H1 (cell line): Measurements from ENCODE around the gene ACAT2. TPM values are rescaled to one million over a fixed set of nuclear protein-coding genes. Genes with fewer than 3 reads are reported as not detected.

Experiments used
- CTCF ChIA-PET: fragments of 300-600 bp; sonication (Branson Sonifier 250); formaldehyde crosslinking; loops from one replicate; lab custom pipeline; 2021; ENCODE audit not compliant: partially characterized antibody; lab: Charles Lee
- POLR2A ChIA-PET: fragments of 300-600 bp; sonication (Branson Sonifier 250); formaldehyde crosslinking; loops from one replicate; lab custom pipeline; 2021; ENCODE audit warnings: inconsistent platforms; ENCODE audit not compliant: partially characterized antibody; lab: Charles Lee
- DNase-seq, 2 experiments: peaks; one replicate each; pipeline versions ENCODE4 v3.0.0 to v3.0.0-alpha.2; 2010 to 2022; ENCODE audit warnings: low spot score in 2 of 2, low read depth in 1 of 2, mixed read lengths in 1 of 2
- FAIRE-seq: peaks from 2 replicates; lab custom pipeline; 2011; peaks lifted over from hg19 to GRCh38; lab: Jason Lieb, UNC
- H2AFZ ChIP-seq: 2 replicates; pipeline ENCODE4 v1.8.1; 2012; ENCODE audit warnings: low read length, inconsistent platforms
- H2AK5ac ChIP-seq: 2 replicates; pipeline ENCODE4 v1.6.1; 2013; ENCODE audit warnings: low read depth, low read length
- H2BK120ac ChIP-seq: replicated peaks from 2 replicates; pipeline ENCODE3; 2013; ENCODE audit warnings: low read depth, low read length, inconsistent platforms
- H2BK12ac ChIP-seq: 2 replicates; pipeline ENCODE4 v1.6.1; 2013; ENCODE audit warnings: low read depth, low read length
- H2BK15ac ChIP-seq: 2 replicates; pipeline ENCODE4 v1.6.1; 2013; ENCODE audit warnings: low read length
- H2BK20ac ChIP-seq: 2 replicates; pipeline ENCODE4 v1.6.1; 2013; ENCODE audit warnings: low read length
- H2BK5ac ChIP-seq: 2 replicates; pipeline ENCODE4 v1.6.1; 2013; ENCODE audit warnings: low read depth, low read length
- H3K14ac ChIP-seq: 2 replicates; pipeline ENCODE4 v1.6.1; 2013; ENCODE audit warnings: inconsistent platforms; ENCODE audit not compliant: insufficient read length
- H3K18ac ChIP-seq: 2 replicates; pipeline ENCODE4 v1.6.1; 2013; ENCODE audit warnings: low read length; ENCODE audit errors: extremely low read depth
- H3K23ac ChIP-seq: 2 replicates; pipeline ENCODE4 v1.6.1; 2013; ENCODE audit warnings: inconsistent platforms; ENCODE audit not compliant: insufficient read length
- H3K23me2 ChIP-seq: 2 replicates; pipeline ENCODE4 v1.6.1; 2013; ENCODE audit warnings: low read depth, low read length
- H3K27ac ChIP-seq: 2 replicates; pipeline ENCODE4 v1.6.1; 2011; ENCODE audit warnings: low read depth, low read length, inconsistent platforms
- H3K27me3 ChIP-seq, 4 experiments: replicated peaks in 1 of 4; 1 replicate in 1 of 4; 2 replicates in 3 of 4; pipeline versions ENCODE4 v1.6.1 to v1.8.1; 2011 to 2013; ENCODE audit warnings: low read length in 3 of 4, mild to moderate bottlenecking in 3 of 4, inconsistent platforms in 2 of 4, mixed read lengths in 2 of 4, moderate library complexity in 1 of 4; ENCODE audit not compliant: control insufficient read depth in 3 of 4, insufficient read depth in 3 of 4; ENCODE audit errors: extremely low read depth in 1 of 4
- H3K36me3 ChIP-seq, 4 experiments: 2 replicates each; pipeline versions ENCODE4 v1.6.1 to v1.8.1; 2011 to 2013; ENCODE audit warnings: mild to moderate bottlenecking in 4 of 4, low read length in 3 of 4, moderate library complexity in 2 of 4, control low read depth in 1 of 4, inconsistent platforms in 1 of 4; ENCODE audit not compliant: insufficient read depth in 4 of 4, control insufficient read depth in 2 of 4
- H3K4ac ChIP-seq: replicated peaks from 2 replicates; pipeline ENCODE3; 2013; ENCODE audit warnings: low read length, low read depth, mixed read lengths, inconsistent platforms; ENCODE audit not compliant: insufficient read length
- H3K4me1 ChIP-seq, 4 experiments: replicated peaks in 1 of 4; 1 replicate in 1 of 4; 2 replicates in 3 of 4; pipeline versions ENCODE4 v1.6.1 to v1.8.1; 2011 to 2013; ENCODE audit warnings: low read length in 3 of 4, inconsistent platforms in 2 of 4, mixed read lengths in 1 of 4; ENCODE audit not compliant: insufficient read depth in 4 of 4, control insufficient read depth in 3 of 4
- H3K4me2 ChIP-seq, 2 experiments: 2 replicates each; pipeline versions ENCODE4 v1.6.1 to v1.8.1; 2011 to 2013; ENCODE audit warnings: low read depth in 2 of 2, low read length in 2 of 2, control low read depth in 1 of 2, inconsistent platforms in 1 of 2, mild to moderate bottlenecking in 1 of 2; ENCODE audit not compliant: insufficient read depth in 1 of 2
- H3K4me3 ChIP-seq, 4 experiments: fragments of 200-600, 300-600 bp in 1 of 4; sonication (generic), shearing (Covaris generic), sonication (Bioruptor Twin) in 1 of 4; 2 replicates each; pipeline versions ENCODE4 v1.5.1 to v1.8.1; 2011 to 2016; ENCODE audit warnings: low read length in 4 of 4, low read depth in 3 of 4, control low read depth in 2 of 4, inconsistent platforms in 2 of 4, mild to moderate bottlenecking in 2 of 4, mixed read lengths in 1 of 4, moderate library complexity in 1 of 4; ENCODE audit not compliant: insufficient read depth in 2 of 4; ENCODE audit errors: extremely low read depth in 1 of 4
- H3K56ac ChIP-seq: replicated peaks from 2 replicates; pipeline ENCODE3; 2013; ENCODE audit warnings: low read depth, mild to moderate bottlenecking, mixed read lengths, low read length, inconsistent platforms; ENCODE audit not compliant: insufficient read length
- H3K79me1 ChIP-seq: 2 replicates; pipeline ENCODE4 v1.6.1; 2013; ENCODE audit warnings: low read depth, low read length, control low read depth
- H3K79me2 ChIP-seq, 2 experiments: 2 replicates each; pipeline versions ENCODE4 v1.6.1 to v1.8.1; 2012 to 2013; ENCODE audit warnings: low read length in 2 of 2, mild to moderate bottlenecking in 2 of 2, inconsistent platforms in 1 of 2; ENCODE audit not compliant: insufficient read depth in 2 of 2, control insufficient read depth in 1 of 2
- H3K9ac ChIP-seq, 4 experiments: replicated peaks in 1 of 4; 1 replicate in 1 of 4; 2 replicates in 3 of 4; pipeline versions ENCODE4 v1.6.1 to v1.8.1; 2011 to 2013; ENCODE audit warnings: low read depth in 3 of 4, low read length in 3 of 4, control low read depth in 2 of 4, mild to moderate bottlenecking in 2 of 4, moderate library complexity in 2 of 4, inconsistent platforms in 1 of 4; ENCODE audit errors: extremely low read depth in 1 of 4
- H3K9me3 ChIP-seq, 2 experiments: 2 replicates each; pipeline versions ENCODE4 v1.6.1 to v1.8.1; 2012 to 2013; ENCODE audit warnings: mild to moderate bottlenecking in 2 of 2, moderate library complexity in 2 of 2, control low read depth in 1 of 2, inconsistent platforms in 1 of 2, low read depth in 1 of 2, low read length in 1 of 2, mixed read lengths in 1 of 2; ENCODE audit not compliant: insufficient read depth in 2 of 2
- H4K20me1 ChIP-seq, 2 experiments: replicated peaks in 1 of 2; 2 replicates each; pipeline versions ENCODE3 to v1.8.1; 2011 to 2013; ENCODE audit warnings: inconsistent platforms in 2 of 2, low read length in 2 of 2, mild to moderate bottlenecking in 1 of 2; ENCODE audit not compliant: insufficient read depth in 2 of 2, control insufficient read depth in 1 of 2
- H4K5ac ChIP-seq: 2 replicates; pipeline ENCODE4 v1.6.1; 2013; ENCODE audit warnings: low read length, low read depth, mixed read lengths, inconsistent platforms; ENCODE audit not compliant: insufficient read length
- H4K8ac ChIP-seq: 2 replicates; pipeline ENCODE4 v1.8.0; 2013; ENCODE audit warnings: mild to moderate bottlenecking, moderate library complexity, low read length, inconsistent platforms; ENCODE audit not compliant: insufficient read depth; ENCODE audit errors: extremely low read depth
- H4K91ac ChIP-seq: replicated peaks from 2 replicates; pipeline ENCODE3; 2013; ENCODE audit warnings: low read length, mixed read lengths, inconsistent platforms; ENCODE audit not compliant: insufficient read length
- CREB1 ChIP-seq: IDR thresholded peaks from 2 replicates; pipeline ENCODE4 v1.6.1; 2012; ENCODE audit warnings: inconsistent platforms
- CTBP2 ChIP-seq: IDR thresholded peaks from 2 replicates; pipeline ENCODE4 v1.7.0; 2011; ENCODE audit warnings: borderline replicate concordance, mild to moderate bottlenecking, moderate library complexity, mixed read lengths, low read length; ENCODE audit not compliant: insufficient read depth, insufficient read length
- MAX ChIP-seq: IDR thresholded peaks from 2 replicates; pipeline ENCODE4 v1.6.1; 2012; ENCODE audit warnings: inconsistent platforms
- NANOG ChIP-seq: IDR thresholded peaks from 2 replicates; pipeline ENCODE4 v1.6.1; 2011; ENCODE audit warnings: low read length, low read depth, mild to moderate bottlenecking, inconsistent platforms; ENCODE audit not compliant: insufficient read depth, poor library complexity, severe bottlenecking
- RBBP5 ChIP-seq: IDR thresholded peaks from 2 replicates; pipeline ENCODE4 v1.7.1; 2012; ENCODE audit warnings: low read depth, mild to moderate bottlenecking, inconsistent platforms, low read length, moderate library complexity, borderline replicate concordance
- SAP30 ChIP-seq: fragments of 300-600 bp; sonication (generic); IDR thresholded peaks from 2 replicates; pipeline ENCODE4 v1.7.1; 2012; ENCODE audit warnings: low read length, moderate library complexity, mild to moderate bottlenecking, inconsistent platforms; ENCODE audit not compliant: insufficient read depth, insufficient replicate concordance
- SP1 ChIP-seq: IDR thresholded peaks from 2 replicates; pipeline ENCODE4 v1.6.1; 2011; ENCODE audit warnings: low read depth, low read length
- TAF1 ChIP-seq: IDR thresholded peaks from 2 replicates; pipeline ENCODE4 v1.6.1; 2011; ENCODE audit warnings: mild to moderate bottlenecking, low read depth, low read length
- WGBS, 2 experiments: shearing (Covaris generic) in 1 of 2; methylation state at CpG; one replicate each; pipeline versions ENCODE4 v1.1.6 to v1.1.7; 2013 to 2015; ENCODE audit warnings: low lambda C conversion rate in 2 of 2, mixed read lengths in 2 of 2, inconsistent platforms in 1 of 2, low coverage in 1 of 2, missing lambda C conversion rate in 1 of 2; ENCODE audit not compliant: insufficient replicate concordance in 2 of 2, insufficient coverage in 1 of 2, insufficient read length in 1 of 2; ENCODE audit errors: extremely low coverage in 1 of 2, missing lambda C conversion rate in 1 of 2; 5-methylcytosine and 5-hydroxymethylcytosine counted together
- polyA plus RNA-seq, 7 experiments: library from polyadenylated mRNA; depleted of rRNA in 3 of 7; stranded (reverse) in 5 of 7; unstranded in 2 of 7; fragments of >200 nt in 5 of 7; fragments of 200-250 nt in 2 of 7; gene quantifications; 1 replicate in 5 of 7; 2 replicates in 1 of 7; 4 replicates in 1 of 7; pipeline versions ENCODE4 v1.2.1 to v1.2.3, GENCODE V29; 2011 to 2013; ENCODE audit warnings: missing spikeins in 2 of 7, mixed read lengths in 2 of 7
- total RNA-seq: library from RNA; stranded (reverse); fragmentation: NEBNext Ultra II Directional; extraction: Animal tissue kit (Norgen Biotek cat#: 25700); gene quantifications from 2 replicates; pipeline ENCODE4 v1.2.1, GENCODE V29; 2021

The ACAT2 gene
- total and polyA plus RNA-seq, 2 of the 8 experiments (the other 6 are each of a cell fraction or from before 2014, with no cell fraction given), result 61.6 to 166 TPM

GRCh38 chr6:159819932-159820640 lies 58.2 kb downstream of the ACAT2 start:
- DNase-seq, result no peak
- no peak overlapping the region; a peak in 1 of 4 replicates for H3K4me2 ChIP-seq
- no peak overlapping the region for H2BK120ac ChIP-seq
- no peak overlapping the region for H2AFZ ChIP-seq
- H3K79me1 ChIP-seq, result no peaks in the 10 kb centered on the region
- H3K9ac ChIP-seq, result no peak overlapping the region
- H3K27me3 ChIP-seq, result no peaks in the 10 kb centered on the region
- WGBS, 2 experiments, result 77% methylated on average over 28 of the region's 28 CpGs; no CpG with 5 or more reads in 1 of the 2 experiments
- TF ChIP-seq SP1, result no peak
- 0 out of 2 replicates have a peak, but pooled peaks have one; percentile 27 for TF ChIP-seq MAX
- TF ChIP-seq SAP30, result peak; percentile 31
- no peak for TF ChIP-seq RBBP5
- TF ChIP-seq CTBP2, result no peak
- no peak for TF ChIP-seq NANOG
- no peak for TF ChIP-seq TAF1
- no peak for TF ChIP-seq CREB1
- no peak overlapping the region; the same call in 1 of the 2 replicates for H2BK20ac ChIP-seq
- H3K14ac ChIP-seq, result no peak overlapping the region
- no peaks in the 10 kb centered on the region for H3K36me3 ChIP-seq
- no peak overlapping the region for H3K18ac ChIP-seq
- no peak overlapping the region for H4K91ac ChIP-seq
- no peak overlapping the region for H3K56ac ChIP-seq
- no peak overlapping the region for H2AK5ac ChIP-seq
- no peak for FAIRE-seq
- H3K23me2 ChIP-seq, result no peaks in the 10 kb centered on the region
- no peak overlapping the region for H2BK15ac ChIP-seq
- no peak overlapping the region for H4K5ac ChIP-seq
- no peak overlapping the region for H4K8ac ChIP-seq
- peak overlapping the region; percentile 63; the same call in 1 of the 2 replicates for H2BK12ac ChIP-seq
- ChIA-PET POLR2A (interaction anchor here (0.6 to 1.2 kb wide), 5 partner anchors 12 to 30 kb away, joined by 3 read pairs; partner anchors contain the start of gene TCP1), CTCF (interaction anchor here (1.0 to 1.4 kb wide), 2 partner anchors 8 to 27 kb away, joined by 3 to 4 read pairs; no protein-coding TSS in a partner anchor)
- H3K4me1 ChIP-seq, result peaks cover 0 to 11% (median 5%) of the 10 kb centered on the region in 4 experiments; a peak in 5 of 7 replicates
- H3K27ac ChIP-seq, result no peak overlapping the region
- H3K9me3 ChIP-seq, result no peaks in the 10 kb centered on the region
- H3K79me2 ChIP-seq, result no peaks in the 10 kb centered on the region
- no peak overlapping the region for H3K23ac ChIP-seq
- H3K4ac ChIP-seq, result no peak overlapping the region
- peak overlapping the region; percentile 32; the same call in 1 of the 2 replicates for H2BK5ac ChIP-seq
- H4K20me1 ChIP-seq, result peaks cover 0 to 2% of the 10 kb centered on the region in 2 experiments
- no peak overlapping the region for H3K4me3 ChIP-seq
